Body of pancreas (tissue), 4 donors: ENCODE results near the gene PRSS3.
"Not testable (repeated sequence)": the region's sequence is repeated elsewhere in the genome, so short reads cannot be mapped to it uniquely, and the experiment has no call there.

Source experiments
- POLR2A ChIP-seq, 3 donors: fragments of 450-650 bp; IDR thresholded peaks; one replicate each; pipeline ENCODE4 v1.6.1; 2016; ENCODE audit warnings: antibody characterized with exemption in 3 of 3, mild to moderate bottlenecking in 2 of 3
- TF ChIP-seq, protein P1 (sequence below), 7 experiments: fragments of 450-650 bp in 4 of 7; fragments of 200-600 bp in 3 of 7; sonication (generic) in 3 of 7; IDR thresholded peaks; one replicate each; pipeline ENCODE4 v1.5.1; 2016 to 2019; ENCODE audit warnings: antibody characterized with exemption in 7 of 7

- TF ChIP-seq POLR2A (IDR thresholded peaks at IDR 0.05), result not testable (repeated sequence)
- TF ChIP-seq, protein P1, sequence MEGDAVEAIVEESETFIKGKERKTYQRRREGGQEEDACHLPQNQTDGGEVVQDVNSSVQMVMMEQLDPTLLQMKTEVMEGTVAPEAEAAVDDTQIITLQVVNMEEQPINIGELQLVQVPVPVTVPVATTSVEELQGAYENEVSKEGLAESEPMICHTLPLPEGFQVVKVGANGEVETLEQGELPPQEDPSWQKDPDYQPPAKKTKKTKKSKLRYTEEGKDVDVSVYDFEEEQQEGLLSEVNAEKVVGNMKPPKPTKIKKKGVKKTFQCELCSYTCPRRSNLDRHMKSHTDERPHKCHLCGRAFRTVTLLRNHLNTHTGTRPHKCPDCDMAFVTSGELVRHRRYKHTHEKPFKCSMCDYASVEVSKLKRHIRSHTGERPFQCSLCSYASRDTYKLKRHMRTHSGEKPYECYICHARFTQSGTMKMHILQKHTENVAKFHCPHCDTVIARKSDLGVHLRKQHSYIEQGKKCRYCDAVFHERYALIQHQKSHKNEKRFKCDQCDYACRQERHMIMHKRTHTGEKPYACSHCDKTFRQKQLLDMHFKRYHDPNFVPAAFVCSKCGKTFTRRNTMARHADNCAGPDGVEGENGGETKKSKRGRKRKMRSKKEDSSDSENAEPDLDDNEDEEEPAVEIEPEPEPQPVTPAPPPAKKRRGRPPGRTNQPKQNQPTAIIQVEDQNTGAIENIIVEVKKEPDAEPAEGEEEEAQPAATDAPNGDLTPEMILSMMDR (IDR thresholded peaks at IDR 0.05), result not testable (repeated sequence)
Measured at GRCh38 chr9:33827285-33827684, 31.9 kb downstream of the PRSS3 start.
